ENCODE results near the gene INPP5A.
"Not testable (repeated sequence)": the region's sequence is repeated elsewhere in the genome, so short reads cannot be mapped to it uniquely, and the experiment has no call there.

Gene INPP5A

DNA sequence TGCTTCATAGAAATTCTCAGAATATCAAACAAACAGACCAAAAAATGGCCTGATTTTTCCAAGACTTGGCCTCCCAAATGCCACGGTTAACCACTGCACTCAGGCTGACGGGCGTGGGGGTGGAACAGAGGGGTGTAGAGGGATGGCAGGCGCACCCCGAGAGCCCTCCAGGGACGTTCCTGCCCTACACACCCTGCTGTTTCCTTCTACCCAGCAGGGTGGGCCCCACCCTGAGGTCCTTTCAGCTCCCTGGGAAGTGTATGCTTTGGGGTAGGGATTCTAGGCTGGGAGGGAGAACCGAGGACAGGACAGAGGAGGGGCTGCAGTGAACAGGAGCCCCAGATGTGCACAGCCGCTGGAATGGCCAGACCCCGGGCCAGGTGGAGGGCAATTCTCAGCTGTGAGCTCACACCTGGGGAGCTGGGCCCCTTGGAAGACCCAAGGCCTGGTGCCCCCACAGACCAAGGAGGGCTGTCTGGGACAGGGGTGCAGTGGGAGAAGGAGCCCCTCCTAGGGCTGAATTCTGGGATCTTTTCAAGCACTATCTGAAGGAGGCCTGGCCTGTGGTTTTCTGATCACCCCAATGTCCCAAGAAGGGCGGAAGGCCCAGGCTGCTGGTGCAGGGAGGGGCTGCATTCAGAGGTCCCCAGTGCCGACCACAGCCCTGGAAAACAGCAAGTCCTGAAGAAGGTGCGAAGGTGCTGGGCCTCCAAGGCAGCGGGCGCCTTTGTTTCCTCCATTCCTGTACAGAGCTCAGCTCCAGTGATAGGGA lies 32.9 kb upstream of the INPP5A start:
- no peak for DNase-seq

DNA sequence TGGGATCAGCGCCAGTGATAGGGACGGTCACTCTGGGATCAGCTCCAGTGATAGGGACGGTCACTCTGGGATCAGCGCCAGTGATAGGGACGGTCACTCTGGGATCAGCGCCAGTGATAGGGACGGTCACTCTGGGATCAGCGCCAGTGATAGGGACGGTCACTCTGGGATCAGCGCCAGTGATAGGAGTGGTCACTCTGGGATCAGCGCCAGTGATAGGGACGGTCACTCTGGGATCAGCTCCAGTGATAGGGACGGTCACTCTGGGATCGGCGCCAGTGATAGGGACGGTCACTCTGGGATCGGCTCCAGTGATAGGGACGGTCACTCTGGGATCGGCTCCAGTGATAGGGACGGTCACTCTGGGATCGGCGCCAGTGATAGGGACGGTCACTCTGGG lies 32.0 kb upstream of the INPP5A start:
- DNase-seq, result not testable (repeated sequence)

DNA sequence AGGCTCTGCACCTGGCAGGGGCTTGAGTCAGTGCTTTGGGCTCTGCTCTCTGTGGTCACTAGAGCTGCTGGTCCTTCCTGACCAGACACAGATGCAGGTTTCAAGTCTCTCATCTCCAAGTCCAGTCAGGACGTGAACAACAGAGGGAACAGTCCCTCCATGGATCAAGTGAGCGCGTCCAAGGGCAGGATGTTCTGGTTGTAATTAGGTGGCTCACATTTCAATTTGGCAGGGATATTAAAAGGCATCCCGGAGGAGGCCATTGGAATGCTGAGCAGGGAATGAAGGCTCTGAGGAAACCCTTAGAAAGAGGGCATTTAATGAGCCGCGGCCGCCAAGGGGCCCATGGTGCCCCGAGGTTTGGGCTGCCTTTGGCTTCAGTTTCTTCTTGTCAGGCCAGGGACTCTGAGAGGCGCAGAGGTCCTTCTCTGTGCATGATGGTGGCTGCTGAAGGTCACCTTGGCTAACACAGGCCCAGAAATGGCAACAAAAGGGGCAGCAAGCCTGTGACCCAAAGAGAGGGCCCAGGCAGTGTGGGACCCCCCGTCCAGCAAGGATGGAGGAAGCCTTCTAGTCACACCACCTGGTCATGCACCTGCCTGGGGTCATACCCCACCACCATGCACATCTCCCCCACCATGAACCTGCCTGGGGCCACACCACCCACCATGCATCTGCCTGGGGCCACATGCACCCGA lies 30.7 kb upstream of the INPP5A start:
- no peak for DNase-seq

DNA sequence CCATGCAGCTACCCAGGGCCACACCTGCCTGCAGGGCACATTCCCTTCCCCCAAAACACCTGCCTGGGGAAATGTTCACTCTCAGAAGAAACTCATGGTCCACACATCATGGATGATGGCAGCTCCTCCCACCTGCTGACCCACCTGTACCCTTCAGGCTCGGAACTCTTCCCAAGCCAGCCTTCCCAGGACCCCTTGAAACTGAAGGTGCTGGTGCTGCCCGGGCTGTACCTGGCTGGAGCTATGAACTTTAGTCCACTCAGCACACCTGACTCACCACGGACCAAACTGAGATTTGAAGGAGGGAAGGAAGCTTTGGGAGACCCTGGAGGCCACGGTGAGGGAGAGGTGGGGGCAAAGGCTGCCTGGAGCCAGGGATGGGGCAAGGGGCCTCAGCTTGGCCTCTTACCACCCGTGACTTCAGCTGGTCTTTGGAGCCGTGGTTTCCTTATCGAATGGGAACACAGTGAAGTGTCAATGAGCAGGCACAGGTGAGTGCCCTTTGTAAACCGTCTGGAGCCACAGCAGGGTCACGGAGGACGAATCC lies 30.1 kb upstream of the INPP5A start:
- DNase-seq, result no peak

DNA sequence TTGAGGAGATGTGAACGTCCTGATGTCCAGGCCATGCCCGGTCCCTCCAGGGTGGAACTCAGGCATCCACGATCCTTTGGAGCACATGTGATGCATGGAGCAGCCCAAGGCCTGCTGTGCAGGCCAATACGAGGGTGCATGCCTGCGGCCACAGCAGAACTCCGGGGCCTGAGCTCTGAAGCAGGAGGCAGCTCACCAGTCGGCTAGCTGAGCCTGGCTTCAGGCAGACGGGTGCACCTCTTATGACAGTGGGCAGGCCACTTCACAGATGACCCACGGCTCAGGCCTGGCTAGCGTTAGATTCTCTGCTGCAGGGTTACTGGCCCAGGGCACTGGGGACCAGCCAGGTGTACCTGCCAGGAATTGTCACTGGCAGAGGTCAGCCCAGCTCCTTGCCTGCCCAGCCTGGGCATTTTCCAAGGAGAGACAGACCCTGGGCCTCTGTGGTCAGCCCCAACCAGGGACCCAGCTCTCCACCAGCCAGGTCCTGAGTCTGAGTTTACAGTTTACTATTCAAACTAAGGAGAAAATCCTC lies 29.6 kb upstream of the INPP5A start:
- DNase-seq, result no peak

DNA sequence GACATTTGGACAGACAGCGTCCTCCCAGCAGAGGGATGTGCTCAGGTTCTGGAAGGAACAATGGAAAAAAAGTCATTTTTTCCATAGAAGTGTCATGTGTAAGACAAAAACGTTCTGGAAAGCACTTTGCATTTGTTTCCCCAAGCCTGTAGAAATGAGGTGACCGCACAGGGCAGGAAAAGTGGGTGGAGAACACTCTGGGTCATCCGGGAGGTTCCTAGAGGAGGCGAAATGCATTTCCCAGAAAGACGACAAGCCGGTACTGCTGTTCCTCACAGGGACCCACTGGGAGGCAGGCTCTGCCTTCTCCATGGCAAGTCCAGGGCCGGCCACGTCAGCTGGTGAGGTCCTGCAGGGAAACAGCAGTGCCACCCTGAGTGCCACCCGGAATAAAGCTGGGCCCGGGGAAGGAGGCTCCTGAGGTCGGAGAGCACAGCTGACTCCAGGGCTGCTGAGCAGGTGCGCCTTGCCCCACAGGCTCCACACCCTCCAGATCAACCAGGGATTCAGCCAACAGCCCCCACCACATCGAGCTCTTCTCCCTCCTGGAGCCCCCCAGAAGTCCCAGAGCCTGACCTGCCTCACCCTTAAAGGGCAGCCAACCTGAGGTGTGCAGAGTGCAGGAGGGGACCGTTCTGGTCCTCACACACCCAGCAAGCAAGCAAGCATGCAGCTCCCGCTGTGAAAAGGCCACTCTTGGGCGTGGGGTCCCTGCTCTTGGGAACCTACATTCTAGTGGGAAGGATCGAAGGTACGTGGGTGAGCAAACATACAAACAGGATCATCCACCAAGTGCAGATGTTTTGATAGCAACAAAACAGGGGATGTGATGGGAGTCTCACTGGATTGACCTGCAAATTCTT lies 28.8 kb upstream of the INPP5A start:
- DNase-seq, result no peak

DNA sequence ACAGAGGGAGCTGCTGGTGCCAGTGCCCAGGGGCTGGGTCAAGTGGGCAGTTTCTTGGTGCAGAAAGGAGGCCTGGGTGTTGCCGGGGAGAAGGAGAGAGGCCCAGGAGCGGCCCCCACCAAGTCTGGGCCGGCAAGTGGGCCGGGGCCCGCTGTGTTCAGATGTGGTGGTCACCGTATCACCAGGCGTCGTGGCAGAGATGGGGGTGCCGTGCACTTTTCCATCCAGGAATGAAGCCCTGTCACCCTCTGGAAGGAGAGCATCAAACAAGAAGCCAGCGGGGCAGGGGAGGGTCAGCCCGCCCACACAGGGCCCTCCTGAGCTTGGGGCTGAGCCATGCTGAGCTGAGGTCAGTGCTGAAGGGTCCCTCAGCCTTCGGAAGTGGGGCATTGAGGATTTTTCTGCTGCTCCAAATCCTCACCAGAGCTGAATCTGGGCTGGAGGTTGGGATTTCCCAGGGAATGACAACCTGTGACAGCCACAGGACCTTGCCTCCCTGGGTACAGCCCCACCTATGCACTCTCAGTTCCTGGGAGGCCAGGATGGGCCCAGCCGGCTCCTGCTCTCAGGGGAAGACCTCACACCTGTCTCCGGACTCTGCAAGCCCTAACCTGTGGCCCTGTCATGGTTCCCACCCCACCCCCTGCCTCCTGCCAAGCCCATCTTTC lies 27.9 kb upstream of the INPP5A start:
- no peak for DNase-seq

DNA sequence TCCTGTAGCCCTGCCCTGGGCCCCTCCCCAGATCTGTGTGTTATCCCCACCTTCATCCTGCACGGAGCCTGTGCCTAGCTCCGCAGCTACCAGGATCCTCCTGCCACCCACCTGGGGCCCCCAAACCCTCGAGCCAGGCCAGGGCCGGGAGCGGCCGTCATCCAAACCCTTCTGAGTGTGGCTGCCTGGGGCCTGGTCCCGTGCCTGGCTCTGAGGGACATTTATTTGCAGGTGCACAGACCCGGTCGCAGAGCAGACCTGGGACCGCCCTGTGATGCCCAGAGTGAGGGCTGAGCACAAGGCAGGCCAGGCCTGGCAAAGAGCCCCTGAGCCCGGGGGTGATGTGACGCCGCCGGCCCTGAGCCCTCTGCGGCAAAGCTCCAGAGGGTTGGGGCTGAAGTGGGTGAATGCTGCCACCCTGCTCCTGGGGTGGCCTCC lies 27.4 kb upstream of the INPP5A start:
- DNase-seq, result no peak

DNA sequence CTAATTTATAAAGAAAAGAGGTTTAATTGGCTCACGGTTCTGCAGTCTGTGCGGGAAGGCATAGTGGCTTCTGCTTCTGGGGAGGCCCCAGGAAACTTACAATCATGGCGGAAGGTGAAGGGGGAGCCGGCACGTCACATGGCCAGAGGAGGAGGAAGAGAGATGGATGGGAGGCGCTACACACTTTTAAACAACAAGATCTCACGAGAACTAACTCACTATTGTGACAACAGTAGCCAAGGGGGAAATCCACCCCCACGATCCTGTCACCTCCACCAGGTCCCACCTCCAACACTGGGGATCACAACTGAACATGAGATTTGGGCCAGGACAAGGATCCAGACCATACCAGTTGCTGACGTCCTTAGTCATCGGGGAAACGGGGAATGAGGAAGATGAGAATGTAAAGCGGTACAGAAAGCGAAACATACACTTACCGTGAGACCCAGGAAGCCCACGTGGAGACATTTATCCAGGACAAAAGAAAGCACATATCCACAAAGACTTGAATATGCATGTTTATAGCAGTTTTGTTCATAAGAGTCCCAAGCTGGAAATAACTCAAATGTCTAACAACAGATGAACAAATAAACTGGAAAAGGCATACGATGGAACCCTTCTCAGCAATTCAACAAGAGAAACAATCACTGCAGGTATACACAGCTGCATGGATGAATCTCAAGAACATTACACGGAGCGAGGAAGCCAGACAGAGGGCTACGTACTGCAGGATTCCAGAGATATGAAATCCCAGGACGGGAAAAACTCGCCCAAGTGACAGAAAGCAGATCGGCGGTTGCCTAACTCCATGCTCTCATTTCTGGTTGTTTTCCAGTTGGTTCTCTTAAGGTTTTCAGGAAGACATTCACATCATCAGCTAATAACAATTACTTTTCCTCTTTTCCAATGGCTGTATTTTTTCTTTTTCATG lies 26.2 kb upstream of the INPP5A start:
- no peak for DNase-seq

DNA sequence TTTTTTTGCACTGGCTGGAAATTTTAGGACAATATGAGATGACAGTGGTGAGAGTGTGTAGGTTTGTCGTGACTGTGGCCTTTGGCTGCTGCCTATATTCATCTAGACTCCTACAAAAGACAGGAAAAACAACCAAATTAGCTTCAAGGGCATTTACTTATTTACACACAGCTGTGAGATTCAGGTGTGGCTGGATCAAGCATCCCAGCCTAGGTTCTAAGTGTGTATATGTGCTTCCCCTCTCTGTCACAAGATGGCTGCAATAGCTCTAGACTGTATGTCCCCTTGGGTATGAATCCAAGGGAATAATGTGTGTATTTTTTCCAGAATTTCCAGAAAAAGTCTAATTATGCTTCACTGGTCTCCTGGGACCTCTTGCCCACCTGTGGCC lies 25.5 kb upstream of the INPP5A start:
- no peak for DNase-seq

DNA sequence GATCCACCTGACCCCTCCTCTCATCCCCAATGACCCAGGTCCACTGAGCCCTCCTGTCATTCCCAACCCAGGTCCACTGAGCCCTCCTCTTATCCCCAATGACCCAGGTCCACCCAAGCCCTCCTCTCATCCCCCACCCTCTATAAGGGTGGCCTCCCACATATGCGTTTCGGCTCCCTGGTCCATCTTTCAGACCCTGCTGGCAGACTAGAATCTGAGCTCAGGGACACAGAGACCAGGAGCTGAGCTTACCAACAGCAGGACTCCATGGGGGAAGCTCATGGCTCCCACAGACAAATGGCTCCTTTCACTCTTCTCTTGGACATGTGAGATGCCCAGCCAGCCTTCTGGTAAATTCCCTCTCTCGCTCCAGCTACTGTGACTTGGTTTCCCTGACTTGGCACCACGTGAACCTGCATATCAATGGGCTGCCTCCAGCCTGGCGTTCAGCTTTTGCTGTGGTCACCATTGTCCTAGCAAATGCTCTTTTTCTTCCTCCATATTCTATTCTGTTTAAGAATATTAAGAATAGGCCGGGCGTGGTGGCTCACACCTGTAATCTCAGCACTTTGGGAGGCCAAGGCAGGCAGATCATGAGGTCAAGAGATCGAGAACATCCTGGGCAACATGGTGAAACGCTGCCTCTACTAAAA lies 24.8 kb upstream of the INPP5A start:
- no peak for DNase-seq

DNA sequence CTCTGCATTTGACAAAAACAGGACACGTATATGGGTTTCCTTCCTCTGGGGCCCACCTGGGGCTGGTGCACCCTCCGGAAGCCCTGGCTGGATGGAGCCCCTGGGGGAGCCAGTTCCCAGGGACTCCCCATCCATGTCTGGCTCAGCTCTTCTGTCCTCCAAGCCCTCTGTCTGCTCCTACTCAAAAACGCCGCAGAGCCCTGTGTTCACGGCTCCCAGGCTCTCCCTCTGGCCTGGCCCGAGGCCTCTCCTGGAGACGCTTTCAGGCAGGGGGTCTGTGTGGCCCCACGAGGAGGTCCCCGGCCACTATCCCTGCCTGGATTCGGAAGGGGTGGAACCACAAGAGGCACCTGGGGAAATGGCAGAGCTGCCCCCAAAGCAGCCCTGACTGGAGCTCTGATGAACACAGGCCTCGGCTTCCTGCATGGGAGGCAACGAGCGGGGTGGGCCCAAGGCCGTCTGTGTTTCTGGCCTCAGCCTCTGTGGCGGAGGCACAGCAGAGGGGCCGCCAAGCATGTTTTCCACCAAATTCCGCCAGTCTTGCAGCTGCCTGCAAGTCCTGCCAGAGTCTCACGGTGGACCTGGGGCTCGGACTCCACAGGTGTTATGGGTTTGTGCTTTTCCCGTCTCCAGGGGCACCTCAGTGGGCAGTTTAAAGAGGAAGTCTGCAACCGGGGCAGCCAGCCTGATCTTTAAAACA lies 22.6 kb upstream of the INPP5A start:
- no peak for DNase-seq

DNA sequence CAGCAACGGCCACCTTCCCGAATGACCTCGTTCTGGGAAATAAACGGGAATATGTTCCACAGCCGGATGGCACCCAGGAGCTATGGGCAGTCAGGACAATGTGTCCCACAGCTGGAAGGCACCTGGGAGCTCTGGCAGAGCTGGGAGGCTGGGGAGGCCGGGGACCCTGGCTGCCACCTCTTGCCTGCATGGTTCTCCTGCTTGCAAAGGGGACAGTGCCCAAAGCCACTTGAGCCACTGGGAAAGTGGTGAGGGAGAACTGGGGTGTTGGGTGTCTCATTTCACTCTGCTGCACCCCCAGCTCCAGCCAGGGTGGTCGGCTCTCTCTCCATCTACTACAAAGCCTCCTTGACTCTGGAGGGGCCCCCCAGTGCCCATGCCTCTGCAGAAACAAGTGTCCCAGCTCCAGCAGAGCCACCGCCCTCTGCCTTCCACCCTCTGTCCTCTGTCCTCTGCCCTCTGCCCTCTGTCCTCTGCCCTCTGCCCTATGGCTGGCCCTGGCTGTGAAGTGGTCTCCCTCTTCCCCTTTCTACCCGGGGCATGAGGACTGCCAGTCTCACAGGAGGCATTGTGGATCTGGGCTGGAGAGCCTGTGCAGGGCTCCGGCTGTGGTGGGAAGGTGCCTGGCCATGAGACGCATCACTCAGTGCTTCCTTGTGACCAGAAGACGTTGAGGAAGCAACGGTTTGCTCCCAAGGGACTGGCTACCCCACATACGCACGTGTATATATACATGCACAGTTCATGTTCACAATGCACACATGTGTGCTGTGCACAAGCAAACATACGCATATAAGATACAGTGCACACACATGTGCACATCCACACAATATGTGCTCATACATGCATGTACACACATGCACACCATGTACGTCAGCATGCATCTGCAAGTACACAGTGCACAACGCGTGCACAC lies 21.5 kb upstream of the INPP5A start:
- DNase-seq, result no peak

DNA sequence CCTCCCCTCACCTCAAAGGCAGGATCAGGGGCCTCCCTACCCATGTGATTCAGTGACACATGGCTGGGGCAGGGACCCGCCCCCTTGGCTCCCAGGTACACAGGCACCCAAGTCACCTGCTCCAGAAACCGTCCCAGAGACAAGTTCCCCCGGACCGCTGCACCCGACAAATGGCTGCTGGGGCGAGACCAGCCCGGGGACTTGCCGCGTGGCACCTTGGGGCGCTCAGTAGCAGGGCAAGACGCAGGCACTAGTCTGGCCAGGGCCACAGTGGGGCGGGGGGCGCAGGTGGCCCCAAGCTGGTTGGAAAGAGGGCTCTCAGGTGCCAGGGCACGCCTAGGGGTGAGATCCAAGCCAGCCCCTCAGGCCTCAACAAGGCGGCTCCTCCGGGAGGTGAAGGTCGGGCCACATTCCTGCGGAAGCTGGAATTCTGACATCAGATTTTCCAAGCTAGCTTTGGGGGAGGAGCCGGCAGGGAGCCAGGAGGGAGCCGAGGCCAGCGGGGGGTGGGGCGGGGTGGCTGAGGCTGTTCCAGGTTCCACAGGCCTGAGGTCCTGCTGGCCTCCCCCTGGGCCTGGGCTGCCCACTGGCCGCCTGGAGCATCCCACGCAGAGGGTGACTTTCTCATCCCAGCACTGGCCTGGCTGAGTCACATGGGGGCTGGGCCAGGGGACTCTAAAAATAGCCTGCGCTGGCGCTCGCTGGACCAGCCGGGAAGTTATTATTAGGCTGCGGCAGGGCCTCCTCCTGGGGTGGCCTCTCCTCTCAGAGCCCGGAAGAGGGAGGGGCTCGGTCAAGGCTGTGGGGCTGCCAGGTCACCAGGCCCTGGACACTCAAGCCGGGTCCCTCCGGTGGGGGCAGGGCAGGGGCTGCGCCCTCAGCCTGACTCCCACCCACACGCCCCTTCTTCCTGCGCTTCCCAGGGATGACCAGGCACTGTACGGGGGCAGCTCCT lies 20.5 kb upstream of the INPP5A start:
- no peak for DNase-seq

DNA sequence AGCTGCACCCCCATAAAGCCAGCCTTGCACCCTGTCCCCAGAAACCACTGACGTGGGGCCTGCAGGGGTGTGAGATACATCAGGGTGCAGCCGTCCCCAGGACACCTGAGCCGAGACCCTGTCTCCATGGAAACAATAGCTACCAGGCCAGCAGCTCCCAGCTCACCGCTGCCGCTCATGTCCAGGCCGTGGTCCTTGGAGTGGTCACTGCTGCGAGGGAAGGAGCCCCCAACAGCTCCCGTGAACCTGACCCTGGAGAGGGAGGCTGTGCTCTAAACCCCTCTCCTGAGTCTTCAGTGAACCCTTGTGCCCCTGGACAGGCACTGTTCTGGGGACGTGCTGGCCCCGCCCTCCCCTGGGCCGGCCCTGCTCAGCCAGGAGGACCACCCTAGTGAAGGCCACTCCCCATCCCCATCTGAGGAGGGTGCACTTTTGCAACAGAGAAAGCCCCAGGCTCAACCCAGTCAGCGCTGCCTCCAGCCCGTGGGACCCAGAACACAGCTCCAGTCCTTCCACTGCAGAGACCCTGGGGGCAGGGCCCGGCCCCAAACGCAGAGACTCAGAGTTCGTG lies 19.6 kb upstream of the INPP5A start:
- no peak for DNase-seq

DNA sequence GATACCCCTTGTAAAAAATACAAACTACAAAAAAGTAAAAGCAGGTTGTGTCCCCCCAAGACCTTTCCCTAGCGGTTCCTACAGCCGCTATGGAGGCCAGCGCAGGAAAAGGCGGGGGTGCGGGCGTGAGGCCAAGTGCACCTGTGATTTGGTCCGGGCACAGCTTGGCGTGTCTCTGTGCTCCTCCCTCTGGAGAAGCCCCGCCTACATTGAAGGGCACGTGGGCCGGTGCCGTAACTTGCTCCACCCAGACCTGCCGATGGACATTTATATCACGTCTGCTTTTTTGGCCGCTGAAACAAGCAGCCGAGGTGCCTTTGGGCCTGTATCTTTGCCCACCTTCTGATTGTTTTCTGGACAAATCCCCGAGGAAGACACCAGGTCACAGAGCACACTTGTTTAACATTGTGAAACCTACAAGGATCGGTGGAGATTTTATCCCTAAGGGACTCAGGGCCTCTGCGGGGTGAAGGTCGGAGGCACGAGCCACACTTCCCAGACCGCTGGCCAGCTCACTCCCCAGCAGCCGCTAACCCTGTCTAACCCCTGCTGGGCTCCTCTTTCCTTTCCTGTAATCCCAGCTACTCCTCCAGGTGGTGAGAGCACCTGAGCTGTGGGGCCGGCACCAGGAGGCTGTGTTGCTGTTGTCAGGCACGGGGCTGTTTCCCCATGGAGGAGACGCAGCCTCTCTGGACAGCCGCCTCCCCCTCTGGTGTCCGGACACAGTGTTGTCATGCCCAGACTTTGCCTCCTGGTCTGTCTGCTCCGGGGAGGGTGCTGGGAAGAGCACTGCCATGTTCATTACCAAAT lies 18.8 kb upstream of the INPP5A start:
- no peak for DNase-seq
